HG03060 (cell line): ENCODE data around the gene SMARCD1.
"Not testable (repeated sequence)": the region's sequence is repeated elsewhere in the genome, so short reads cannot be mapped to it uniquely, and the experiment has no call there.

Experiments
- ATAC-seq: cut with Tn5 transposase; IDR thresholded peaks from one replicate; pipeline ENCODE4 v1.9.1; 2021; ENCODE audit warnings: low read depth, moderate number of reproducible peaks; ENCODE audit not compliant: unreplicated experiment

Gene SMARCD1

DNA sequence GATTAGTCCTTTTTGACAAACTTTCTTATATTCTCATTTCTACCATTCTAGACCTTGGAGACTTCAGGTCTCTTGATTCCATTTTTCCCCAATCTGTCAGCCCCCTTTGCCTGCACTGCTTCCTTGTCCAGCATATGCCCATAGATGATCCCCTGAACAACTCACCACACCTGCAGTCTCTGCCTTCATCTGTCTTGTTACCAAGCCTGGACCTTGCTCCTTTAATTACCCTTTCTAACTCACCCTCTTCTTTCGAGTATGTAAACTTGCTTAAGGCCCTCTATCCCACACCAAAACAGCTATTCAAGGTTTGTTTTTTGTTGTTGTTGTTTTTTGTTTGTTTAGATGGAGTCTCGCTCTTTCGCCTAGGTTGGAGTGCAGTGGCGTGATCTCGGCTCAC lies 36.5 kb downstream of the SMARCD1 start:
- no peak for ATAC-seq

DNA sequence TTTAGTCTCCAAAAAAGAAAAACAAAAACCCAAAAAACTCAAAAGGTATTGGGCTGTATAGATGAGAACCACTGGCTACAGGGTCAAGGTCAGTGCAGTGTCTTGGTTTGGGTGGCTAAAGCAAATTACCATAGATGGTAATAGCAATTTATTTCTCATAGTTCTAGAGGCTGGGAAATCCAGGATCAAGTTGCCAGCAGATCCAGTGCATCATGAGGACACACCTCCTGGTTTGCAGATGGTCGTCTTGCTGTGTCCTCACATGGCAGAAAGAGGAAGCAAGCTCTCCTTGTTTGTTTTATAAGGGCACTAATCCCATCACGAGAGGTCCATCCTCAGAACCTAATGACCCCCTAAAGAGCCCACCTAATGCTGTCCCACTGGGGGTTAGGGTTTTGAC lies 38.1 kb downstream of the SMARCD1 start:
- ATAC-seq: no peak

DNA sequence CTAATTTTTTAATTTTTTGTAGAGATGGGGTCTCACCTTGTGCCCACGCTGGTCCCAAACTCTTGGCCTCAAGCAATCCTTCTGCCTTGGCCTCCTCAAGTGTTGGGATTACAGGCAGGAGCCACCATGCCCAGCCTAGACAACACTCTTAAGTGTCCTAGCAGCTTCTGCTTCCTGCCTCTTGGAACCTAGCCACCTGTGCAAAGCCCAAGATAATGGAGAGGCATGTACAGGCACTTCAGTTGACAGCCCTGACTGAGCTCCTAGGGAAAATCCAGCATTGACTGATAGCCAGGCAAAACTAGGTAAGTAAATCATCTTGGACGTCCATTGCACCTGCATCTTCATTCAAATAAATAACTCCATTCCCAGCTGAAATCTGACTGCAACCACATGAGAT lies 42.4 kb downstream of the SMARCD1 start:
- ATAC-seq: no peak

DNA sequence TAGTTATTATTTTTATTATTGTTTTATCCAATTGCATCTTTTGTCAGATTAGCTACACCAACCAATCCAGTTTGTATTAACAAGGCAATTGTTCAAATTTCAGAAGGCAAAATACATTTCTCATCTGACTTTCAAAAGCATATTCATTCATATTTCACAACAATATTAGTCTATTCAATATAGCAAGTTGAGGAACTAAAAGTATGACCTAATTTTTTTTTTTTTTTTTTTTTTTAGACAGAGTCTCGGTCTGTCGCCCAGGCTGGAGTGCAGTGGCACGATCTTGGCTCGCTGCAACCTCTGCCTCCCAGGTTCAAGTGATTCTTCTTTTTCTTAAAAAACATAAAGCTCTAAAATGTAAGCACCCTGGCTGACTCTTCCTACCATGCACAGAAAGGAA lies 44.1 kb downstream of the SMARCD1 start:
- no peak for ATAC-seq

DNA sequence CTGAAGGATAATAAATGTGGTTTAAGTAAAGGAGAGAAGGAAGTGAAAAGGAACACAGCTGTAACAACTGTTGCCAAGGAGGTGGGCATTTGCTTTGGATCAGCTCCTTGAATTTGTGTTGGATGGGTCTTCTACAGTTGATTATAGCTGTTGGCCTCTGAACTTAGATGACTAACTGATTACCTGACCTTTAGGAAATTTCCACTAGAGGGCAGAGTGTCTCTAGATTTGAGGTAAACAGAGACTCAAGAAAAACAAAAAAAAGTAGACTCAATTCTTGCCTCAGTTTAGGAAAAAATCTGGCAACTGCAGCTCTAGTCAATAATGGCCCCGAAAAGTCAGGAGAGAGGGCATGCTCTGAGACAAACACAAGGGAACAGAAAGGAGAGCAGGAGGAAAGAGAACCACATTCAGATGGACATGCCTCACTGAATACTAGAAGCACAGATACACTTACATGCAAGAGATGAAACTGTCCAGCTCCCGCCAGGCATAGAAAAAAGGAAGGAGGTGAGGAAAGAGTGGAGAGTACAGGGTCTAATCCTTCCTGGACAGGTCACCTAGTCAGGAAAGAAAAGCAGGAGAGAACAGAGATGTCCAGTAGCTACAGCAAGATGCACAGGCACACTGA lies 47.5 kb downstream of the SMARCD1 start:
- ATAC-seq: no peak

DNA sequence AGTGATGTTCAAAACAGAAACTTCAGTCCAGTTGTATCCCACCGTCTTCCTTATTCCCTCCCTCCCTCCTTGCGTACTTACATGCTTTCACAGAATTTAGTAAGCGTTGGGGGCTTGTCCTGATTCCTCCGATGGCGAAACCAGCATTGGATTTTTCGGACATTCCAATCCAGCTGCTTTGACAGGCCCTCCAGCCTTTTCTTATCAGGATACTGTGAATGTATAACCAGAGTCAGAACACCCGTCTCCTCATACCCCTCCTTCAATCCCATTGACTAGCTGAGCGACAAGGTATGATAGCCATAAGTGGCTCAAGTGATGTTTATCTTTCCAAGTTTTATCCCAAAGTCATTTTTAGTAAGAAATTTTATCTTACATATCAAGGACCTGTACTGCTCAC lies 57.9 kb downstream of the SMARCD1 start:
- no peak for ATAC-seq

DNA sequence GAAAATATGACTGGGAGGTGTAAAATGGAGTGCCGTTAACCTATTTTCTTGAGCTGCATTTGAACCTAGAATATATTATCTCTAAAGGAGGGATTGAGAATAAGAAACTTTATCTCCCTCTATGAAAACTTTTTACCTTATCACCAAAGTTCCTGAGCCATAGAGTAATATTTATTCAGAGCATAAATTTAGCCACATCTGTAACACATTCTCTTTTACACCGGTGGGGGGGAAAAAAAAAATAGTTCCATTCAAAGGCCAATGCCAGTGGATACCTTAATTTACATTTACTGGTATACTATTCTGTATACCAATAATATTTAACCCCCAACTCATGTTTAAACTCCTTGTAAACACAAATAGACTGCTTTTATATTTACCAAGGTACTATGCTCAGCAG lies 60.3 kb downstream of the SMARCD1 start:
- ATAC-seq: no peak

DNA sequence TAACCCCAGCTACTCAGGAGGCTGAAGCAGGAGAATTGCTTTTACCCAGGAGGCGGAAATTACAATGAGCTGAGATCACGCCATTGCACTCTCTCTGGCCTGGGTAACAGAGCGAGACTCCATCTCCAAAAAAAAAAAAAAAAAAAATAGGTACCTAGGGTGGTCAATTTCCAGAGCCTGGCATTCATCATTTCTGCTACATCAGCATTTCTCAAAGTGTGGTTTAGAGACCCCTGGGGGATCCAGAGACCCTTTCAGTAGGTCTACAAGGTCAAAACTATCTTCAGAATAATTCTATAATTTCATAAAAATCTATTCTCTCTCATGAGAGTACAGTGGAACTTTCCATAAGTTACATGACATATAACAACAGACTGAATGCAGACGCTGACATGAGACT lies 62.1 kb downstream of the SMARCD1 start:
- no peak for ATAC-seq

DNA sequence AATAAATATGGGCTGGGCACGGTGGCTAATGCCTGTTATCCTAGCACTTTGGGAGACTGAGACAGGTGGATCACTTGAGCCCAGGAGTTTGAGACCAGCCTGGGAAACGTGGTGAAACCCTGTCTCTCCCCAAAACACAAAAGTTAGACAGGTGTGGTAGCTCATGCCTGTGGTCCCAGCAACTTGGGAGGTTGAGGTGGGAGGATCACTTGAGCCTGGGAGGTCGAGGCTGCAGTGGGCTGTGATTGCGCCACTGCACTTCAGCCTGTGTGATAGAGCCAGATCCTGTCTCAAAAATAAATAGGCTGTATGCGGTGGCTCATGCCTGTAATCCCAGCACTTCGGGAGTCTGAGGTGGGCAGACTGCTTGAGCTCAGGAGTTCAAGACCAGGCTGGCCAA lies 62.9 kb downstream of the SMARCD1 start:
- ATAC-seq: not testable (repeated sequence)

DNA sequence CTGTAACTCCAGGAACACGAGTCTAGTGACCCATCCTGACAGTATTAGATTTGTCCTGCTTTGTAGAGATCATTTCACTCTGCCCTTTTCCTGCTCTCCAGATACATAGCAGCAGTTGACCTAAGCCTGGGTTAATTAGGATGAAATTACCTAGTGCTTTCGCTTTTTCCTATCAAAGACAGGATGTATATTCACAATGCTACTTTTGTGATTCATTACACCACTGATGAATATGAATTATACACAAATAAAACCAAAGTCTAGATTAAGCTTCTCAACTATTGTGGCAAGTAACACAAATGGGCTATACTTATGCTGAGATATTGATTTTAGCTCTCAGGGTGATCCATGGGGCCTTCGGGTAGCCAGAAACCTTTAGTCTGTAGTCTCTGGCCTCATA lies 64.2 kb downstream of the SMARCD1 start:
- no peak for ATAC-seq
